GM03348 (cell line): Measurements from ENCODE around the gene LGI4.
"Not testable (repeated sequence)": the region's sequence is repeated elsewhere in the genome, so short reads cannot be mapped to it uniquely, and the experiment has no call there.

Source experiments
- DNase-seq: peaks from one replicate; pipeline ENCODE4 v3.0.0; 2012; ENCODE audit warnings: low spot score

Gene LGI4

DNA sequence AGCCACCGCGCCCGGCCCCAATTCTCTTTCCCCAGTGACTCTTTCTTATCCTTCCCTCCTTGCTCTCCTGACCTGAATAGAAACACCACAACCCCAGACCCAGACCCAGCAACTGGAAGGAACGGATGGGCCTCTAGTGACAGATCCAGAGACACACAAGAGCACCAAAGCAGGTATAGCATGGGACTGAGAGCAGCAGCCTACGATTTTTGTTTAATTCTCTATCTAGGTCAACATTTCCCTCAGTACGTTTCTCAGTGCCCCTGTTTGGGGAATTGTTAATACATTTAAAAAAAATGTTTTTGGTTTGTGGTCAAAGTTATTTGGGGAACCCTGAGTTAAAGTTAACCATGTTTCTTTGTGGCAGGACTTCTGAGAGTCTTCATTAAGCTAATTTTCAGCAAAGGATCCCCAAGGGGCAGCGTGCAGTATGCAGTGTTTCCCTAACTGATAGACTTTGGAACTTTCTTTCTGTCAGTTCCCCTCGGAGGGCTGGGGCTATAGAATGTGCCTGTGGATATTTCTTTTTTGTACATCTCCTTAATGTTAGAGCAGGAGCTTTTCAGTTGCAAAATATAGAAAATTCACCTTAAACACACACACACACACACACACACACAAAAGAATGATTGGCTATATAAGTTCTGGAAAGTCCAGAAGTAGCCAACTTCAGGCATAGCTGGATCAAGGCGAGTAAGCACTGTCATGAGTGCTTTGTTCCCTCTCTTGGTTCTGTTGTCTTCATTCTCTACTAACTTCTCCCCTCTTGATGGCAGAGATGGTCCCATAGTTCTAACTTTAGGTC, 26.0 kb upstream of the LGI4 start:
- DNase-seq, result no peak

DNA sequence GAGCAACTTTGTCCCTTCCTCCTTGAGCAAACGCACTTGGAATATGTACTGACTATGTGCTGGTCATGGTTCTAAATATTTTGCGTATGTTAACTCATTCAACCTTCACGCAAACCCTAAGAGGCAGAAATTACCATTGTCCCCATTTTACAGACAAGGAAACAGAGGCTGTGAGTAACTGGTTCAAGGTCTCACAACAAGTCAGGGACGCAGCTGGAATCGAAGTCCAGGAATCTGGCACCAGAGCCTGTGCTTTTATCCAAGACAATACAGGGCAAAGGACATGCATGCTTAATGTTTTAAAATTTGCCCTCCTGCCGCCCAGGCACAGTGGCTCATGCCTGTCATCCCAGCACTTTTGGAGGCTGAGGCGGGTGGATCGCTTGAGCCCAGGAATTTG, 24.7 kb upstream of the LGI4 start:
- DNase-seq, result no peak

GRCh38 chr19:35157431-35157830, 22.6 kb upstream of the LGI4 start:
- no peak for DNase-seq

GRCh38 chr19:35156673-35157014, 21.8 kb upstream of the LGI4 start:
- DNase-seq, result no peak

GRCh38 chr19:35155981-35156672, 21.3 kb upstream of the LGI4 start:
- DNase-seq, result no peak

DNA sequence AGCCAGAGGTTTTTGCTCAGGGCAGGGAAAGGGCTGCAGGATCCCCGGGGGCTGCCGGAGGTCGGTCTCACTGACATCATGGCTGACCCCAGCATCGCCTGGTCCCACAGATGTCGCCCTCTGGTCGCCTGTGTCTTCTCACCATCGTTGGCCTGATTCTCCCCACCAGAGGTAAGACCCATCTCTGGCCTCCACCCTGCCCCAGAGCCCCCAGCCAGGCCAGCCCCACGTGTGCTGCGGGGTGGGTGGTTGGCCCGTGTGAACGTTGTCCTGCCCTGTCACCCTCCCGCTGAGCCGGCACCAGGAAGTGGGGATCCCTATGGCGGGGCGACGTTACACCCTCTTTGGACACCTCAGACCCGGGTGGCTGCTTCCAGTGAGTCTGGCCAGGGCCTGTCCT, 20.6 kb upstream of the LGI4 start:
- no peak for DNase-seq

GRCh38 chr19:35154525-35155406, 19.9 kb upstream of the LGI4 start, which contains the start of gene FXYD5:
FXYD5 (plus strand) TSS chr19:35154735; CDS start chr19:35155551, 816 bp downstream.
- DNase-seq, result peak; percentile 92

DNA sequence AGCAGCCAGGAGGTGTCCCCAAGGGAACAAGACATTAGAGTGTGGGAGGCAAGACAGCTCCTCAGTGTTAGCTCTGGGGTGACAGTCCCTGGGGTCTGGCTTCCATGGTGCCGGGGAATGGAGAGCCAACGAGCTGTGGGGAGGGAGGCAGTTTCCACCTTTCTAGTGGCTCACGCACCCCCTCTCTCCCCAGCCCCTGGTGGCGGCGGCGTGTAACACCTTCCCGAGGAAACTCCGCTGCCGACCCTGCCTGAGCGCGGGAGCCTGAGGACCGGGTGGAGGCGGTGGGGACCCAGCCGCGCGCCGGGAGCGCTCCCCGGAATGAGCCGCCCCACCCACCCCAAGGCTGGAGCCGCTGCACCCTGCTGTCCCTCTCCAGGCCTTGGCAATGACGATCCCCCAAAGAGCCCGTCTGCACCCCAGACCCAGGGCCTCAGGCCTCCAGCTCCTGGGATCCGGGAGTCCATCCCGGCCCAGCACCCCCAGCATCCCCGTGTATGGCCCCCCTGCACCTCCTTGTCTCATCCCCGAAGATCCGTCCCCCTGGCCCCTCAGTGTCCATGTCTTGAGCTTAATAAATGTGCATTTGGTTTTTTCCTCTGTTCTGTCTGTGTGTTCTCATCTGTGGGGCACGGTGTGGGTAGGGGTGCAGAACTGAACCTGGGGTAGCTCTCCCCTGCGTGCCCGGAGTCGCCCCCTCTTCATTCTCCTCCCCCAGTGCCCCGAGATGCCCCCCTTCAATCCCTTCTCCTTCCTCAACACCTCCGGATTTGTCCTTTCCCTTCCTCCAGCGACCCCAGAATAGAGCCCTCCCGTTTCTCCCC, 19.1 kb upstream of the LGI4 start:
- DNase-seq, result peak; percentile 81

DNA sequence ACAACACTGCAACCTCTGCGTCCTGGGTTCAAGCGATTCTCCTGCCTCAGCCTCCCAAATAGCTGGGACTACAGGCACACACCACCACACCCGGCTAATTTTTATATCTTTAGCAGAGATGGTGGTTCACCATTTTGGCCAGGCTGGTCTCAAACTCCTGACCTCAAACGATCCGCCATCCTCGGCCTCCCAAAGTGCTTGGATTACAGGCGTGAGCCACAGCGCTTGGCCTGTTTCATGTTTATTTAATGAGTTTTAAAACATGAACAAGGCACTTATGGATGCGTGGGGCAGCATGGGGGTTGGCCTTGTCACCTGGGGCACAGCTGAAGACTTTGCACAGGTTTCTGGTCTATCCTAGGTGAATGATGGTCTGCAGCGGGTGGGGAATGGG, 18.3 kb upstream of the LGI4 start:
- DNase-seq, result not testable (repeated sequence)

GRCh38 chr19:35151273-35152065, 16.6 kb upstream of the LGI4 start:
- no peak for DNase-seq

DNA sequence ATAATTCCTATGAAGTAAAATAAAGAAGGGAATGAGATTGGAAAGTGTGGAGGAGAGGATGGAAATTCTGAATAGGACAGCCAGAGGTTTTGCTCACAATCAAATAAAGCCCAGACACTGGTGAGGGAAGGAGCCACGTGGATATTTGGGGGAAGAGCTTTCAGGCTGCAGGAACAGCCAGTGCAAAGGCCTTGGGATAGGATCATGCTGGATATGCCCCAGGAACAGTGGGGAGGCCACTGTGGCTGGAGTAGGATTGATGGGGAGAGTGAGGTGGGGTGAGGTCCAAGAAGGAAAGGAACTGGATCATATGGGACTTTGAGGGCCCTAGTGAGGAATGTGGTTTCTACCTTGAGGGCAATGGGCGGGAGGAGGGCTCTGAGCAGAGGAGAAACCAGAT, 15.6 kb upstream of the LGI4 start:
- no peak for DNase-seq

- DNase-seq, result no peak
Measured at GRCh38 chr19:35149463-35149862, 14.6 kb upstream of the LGI4 start.

DNA sequence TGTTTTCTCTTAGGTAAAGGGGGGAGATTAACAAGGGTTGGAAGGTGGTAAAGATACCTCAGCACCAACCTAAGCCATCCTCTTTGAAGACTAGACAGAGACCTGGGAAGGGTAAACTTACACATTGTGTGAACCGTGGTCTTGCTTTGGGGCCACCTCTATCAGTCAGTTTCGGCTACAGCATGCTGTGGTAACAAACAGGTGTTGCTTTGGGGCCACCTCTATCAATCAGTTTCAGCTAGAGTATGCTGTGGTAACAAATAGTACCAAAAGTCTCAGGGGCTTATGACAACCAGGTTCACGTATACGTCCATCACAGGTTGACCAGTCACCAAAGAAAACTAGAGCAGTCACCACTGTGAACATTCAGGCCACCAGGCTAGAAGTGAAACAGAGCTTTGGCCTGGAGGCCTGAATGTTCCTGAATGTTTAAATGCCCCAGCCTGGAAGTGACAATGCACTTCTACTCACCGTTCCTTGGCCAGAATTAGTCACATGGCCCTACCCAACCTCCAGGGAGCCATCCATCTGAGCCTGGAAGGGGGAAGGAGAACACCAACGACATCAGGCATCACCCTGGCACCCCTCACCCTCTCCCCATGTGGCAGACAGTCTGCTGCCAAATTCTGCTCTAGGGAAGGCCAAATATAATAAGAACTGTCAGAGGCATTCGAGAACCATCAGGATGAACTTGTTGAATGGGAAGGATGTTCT, 12.0 kb upstream of the LGI4 start:
- DNase-seq, result no peak

- no peak for DNase-seq
Measured at GRCh38 chr19:35144600-35145436, 10.0 kb upstream of the LGI4 start.

DNA sequence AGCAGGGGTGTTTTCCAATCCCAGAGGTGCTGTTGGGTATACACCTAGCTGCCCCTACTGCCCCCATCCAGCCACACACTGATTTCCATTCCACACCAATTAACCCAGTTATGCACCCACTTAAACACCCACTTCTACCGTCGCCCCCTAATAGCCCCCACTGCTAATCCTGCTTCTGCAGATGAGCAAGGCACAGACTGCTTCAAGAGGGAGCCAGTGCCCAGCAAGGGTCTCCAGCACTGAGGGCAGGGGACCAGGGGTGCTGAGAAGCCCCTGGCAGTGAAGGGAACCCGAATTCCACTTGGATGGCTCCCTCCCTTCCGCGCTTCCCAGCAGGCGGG, 9.4 kb upstream of the LGI4 start:
- DNase-seq, result no peak

DNA sequence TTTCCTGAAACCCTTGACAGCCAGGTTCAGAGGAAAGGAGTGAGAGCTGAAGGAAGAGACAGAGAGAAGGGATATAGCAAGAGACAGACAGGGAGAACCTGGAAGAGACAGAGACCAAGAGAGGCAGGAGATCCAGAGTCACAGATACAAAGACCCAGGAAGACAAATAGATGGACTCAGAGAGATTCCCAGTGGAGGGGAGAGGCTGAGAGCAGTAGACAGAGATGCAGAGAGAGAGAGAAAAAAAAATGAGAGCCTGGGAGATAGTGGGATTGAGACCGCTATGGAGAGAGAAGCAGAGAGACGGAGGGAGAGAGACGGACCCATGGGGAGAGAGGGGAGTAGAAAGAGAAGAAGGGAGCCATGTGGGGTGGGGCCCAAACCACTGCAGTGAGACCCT, 9.0 kb upstream of the LGI4 start:
- DNase-seq, result no peak

DNA sequence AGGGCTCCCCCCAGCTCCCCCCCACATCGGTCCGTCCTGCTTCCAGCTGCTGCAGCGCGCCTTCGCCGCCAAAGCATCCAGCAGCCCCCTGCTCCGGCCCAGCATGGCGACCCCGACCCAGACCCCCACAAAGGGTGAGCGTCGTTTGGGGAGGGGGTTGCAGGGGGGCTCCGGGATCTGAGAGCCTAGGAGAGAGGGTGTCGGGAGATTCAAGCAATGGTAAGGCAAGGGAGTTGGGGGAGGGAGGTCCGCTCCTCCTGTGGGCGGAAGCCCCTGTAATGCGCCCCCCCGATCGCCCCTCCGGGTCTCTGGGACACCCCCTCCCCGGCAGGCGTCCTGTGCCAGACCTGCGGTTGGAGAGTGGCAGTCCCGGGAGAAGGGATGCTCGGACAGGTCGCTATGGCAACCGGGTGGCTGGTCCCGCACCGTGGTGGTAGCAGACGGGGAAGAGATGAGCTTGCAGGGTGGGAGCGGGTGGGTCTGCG, 8.4 kb upstream of the LGI4 start, which contains the start of gene FXYD7:
FXYD7 (plus strand) TSS at position 25 of the 485 bp plus-strand sequence; CDS start at position 104, 79 bp downstream.
- DNase-seq, result no peak

- peak; percentile 70 for DNase-seq
Measured at GRCh38 chr19:35142606-35143230, 7.9 kb upstream of the LGI4 start.
